DLD1 (cell line): ENCODE data around the gene DDA1.
"Not testable (repeated sequence)": the region's sequence is repeated elsewhere in the genome, so short reads cannot be mapped to it uniquely, and the experiment has no call there.

Experiments
- in situ Hi-C: cut with HindIII; loops from 2 replicates; pipeline ENCODE4 v1.10.0; 2017; ENCODE audit warnings: low sequenced_read_pairs

Gene DDA1

GRCh38 chr19:17341386-17341785 is 32.0 kb downstream of the DDA1 start:
- in situ Hi-C loops, result no loop called here

GRCh38 chr19:17341845-17342244 is 32.5 kb downstream of the DDA1 start:
- in situ Hi-C loops, result no loop called here

- in situ Hi-C loops, result no loop called here
Observed at GRCh38 chr19:17346109-17346671, 36.8 kb downstream of the DDA1 start.

GRCh38 chr19:17347361-17347760 is 38.0 kb downstream of the DDA1 start:
- in situ Hi-C loops, result no loop called here

- in situ Hi-C loops, result no loop called here
Observed at GRCh38 chr19:17347877-17348276, 38.5 kb downstream of the DDA1 start.

- in situ Hi-C loops, result no loop called here
Observed at GRCh38 chr19:17348700-17349099, 39.3 kb downstream of the DDA1 start.

- in situ Hi-C loops, result no loop called here
Observed at GRCh38 chr19:17351815-17352435, 42.6 kb downstream of the DDA1 start.

GRCh38 chr19:17352608-17353280 is 43.4 kb downstream of the DDA1 start:
- in situ Hi-C loops, result no loop called here

- in situ Hi-C loops, result no loop called here
Observed at GRCh38 chr19:17353386-17353785, 44.0 kb downstream of the DDA1 start.

- in situ Hi-C loops, result no loop called here
Observed at GRCh38 chr19:17357078-17357666, 47.8 kb downstream of the DDA1 start.

GRCh38 chr19:17357724-17358123 is 48.4 kb downstream of the DDA1 start:
- in situ Hi-C loops, result no loop called here

- in situ Hi-C loops, result no loop called here
Observed at GRCh38 chr19:17358395-17358794, 49.0 kb downstream of the DDA1 start.

- in situ Hi-C loops, result no loop called here
Observed at GRCh38 chr19:17359905-17360800, 50.8 kb downstream of the DDA1 start.

GRCh38 chr19:17363852-17364605 is 54.7 kb downstream of the DDA1 start:
- in situ Hi-C loops, result not testable (repeated sequence)

- in situ Hi-C loops, result no loop called here
Observed at GRCh38 chr19:17365361-17365760, 56.0 kb downstream of the DDA1 start.

GRCh38 chr19:17370026-17370587 is 60.7 kb downstream of the DDA1 start:
- in situ Hi-C loops, result no loop called here
